A549 (cell line): ENCODE data around the gene PRH2.

ENCODE experiments used
- CHD2 ChIP-seq: fragments of 150-350 bp; IDR thresholded peaks from 2 replicates; pipeline ENCODE4 v1.6.1; 2014; ENCODE audit warnings: low read length; ENCODE audit not compliant: partially characterized antibody
- CHD4 ChIP-seq: fragments of 200-600 bp; sonication (generic); IDR thresholded peaks from 2 replicates; pipeline ENCODE4 v1.6.1; 2016; ENCODE audit warnings: antibody characterized with exemption, mild to moderate bottlenecking, borderline replicate concordance
- HOXB5 ChIP-seq: fragments of 250-450 bp; sonication (Bioruptor Pico); IDR thresholded peaks from 2 replicates; pipeline ENCODE4 v1.5.0; 2020; ENCODE audit warnings: mild to moderate bottlenecking, moderate library complexity
- PHF8 ChIP-seq: fragments of 200-600 bp; sonication (generic); IDR thresholded peaks from 2 replicates; pipeline ENCODE4 v1.6.1; 2016; ENCODE audit warnings: low read depth, mild to moderate bottlenecking, antibody characterized with exemption, moderate library complexity, borderline replicate concordance
- POLR2A ChIP-seq: IDR thresholded peaks from 2 replicates; pipeline ENCODE4 v1.6.1; 2012; ENCODE audit warnings: mild to moderate bottlenecking, low read length
- RARB ChIP-seq: fragments of 250-450 bp; sonication (Bioruptor Pico); IDR thresholded peaks from 2 replicates; pipeline ENCODE4 v1.8.0; 2021; ENCODE audit warnings: mild to moderate bottlenecking, moderate library complexity
- RFX5 ChIP-seq: fragments of 450-650 bp; IDR thresholded peaks from 2 replicates; pipeline ENCODE4 v1.7.1; 2014; ENCODE audit warnings: antibody characterized with exemption, mild to moderate bottlenecking, moderate library complexity
- SMC3 ChIP-seq: fragments of >200 bp; sonication (Bioruptor Twin); formaldehyde crosslinking; IDR thresholded peaks from 3 replicates; pipeline ENCODE4 v1.6.1; 2018; ENCODE audit warnings: inconsistent platforms
- ZFP36 ChIP-seq: fragments of 450-650 bp; IDR thresholded peaks from 2 replicates; pipeline ENCODE4 v1.6.1; 2014; ENCODE audit warnings: borderline replicate concordance; ENCODE audit not compliant: partially characterized antibody
- TF ChIP-seq, protein P1 (sequence below): fragments of >200 bp; sonication (Bioruptor Twin); formaldehyde crosslinking; IDR thresholded peaks from 3 replicates; pipeline ENCODE4 v1.5.1; 2016
- TF ChIP-seq, protein P2 (sequence below): fragments of >200 bp; sonication (Bioruptor Twin); formaldehyde crosslinking; IDR thresholded peaks from 3 replicates; pipeline ENCODE4 v1.6.1; 2016
- TF ChIP-seq, protein P3 (sequence below): fragments of 450-650 bp; IDR thresholded peaks from 2 replicates; pipeline ENCODE4 v1.6.1; 2014; ENCODE audit warnings: antibody characterized with exemption

DNA sequence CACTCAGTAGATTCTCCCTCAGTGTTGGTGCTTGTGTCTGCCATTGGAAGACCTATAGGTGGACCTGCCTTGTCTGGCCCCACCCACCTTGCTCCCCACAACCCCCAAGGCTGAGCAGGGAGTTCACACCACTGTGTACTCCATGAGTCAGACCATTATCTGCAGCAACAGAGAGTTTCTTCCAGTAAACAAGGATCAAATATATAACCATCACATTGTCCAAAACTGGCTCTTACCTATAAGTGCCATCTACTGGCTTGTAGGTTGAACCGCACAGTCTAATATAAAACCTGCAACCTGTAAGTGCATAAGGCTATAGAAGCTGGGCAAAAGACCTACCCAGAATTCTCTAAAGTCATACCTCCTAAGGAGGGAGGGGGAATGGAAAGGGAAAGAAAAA, 27.6 kb upstream of the PRH2 start:
- TF ChIP-seq, protein P1, sequence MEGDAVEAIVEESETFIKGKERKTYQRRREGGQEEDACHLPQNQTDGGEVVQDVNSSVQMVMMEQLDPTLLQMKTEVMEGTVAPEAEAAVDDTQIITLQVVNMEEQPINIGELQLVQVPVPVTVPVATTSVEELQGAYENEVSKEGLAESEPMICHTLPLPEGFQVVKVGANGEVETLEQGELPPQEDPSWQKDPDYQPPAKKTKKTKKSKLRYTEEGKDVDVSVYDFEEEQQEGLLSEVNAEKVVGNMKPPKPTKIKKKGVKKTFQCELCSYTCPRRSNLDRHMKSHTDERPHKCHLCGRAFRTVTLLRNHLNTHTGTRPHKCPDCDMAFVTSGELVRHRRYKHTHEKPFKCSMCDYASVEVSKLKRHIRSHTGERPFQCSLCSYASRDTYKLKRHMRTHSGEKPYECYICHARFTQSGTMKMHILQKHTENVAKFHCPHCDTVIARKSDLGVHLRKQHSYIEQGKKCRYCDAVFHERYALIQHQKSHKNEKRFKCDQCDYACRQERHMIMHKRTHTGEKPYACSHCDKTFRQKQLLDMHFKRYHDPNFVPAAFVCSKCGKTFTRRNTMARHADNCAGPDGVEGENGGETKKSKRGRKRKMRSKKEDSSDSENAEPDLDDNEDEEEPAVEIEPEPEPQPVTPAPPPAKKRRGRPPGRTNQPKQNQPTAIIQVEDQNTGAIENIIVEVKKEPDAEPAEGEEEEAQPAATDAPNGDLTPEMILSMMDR = no peak
- no peak for TF ChIP-seq PHF8
- no peak for TF ChIP-seq SMC3
- no peak for TF ChIP-seq CHD4
- TF ChIP-seq, protein P2, sequence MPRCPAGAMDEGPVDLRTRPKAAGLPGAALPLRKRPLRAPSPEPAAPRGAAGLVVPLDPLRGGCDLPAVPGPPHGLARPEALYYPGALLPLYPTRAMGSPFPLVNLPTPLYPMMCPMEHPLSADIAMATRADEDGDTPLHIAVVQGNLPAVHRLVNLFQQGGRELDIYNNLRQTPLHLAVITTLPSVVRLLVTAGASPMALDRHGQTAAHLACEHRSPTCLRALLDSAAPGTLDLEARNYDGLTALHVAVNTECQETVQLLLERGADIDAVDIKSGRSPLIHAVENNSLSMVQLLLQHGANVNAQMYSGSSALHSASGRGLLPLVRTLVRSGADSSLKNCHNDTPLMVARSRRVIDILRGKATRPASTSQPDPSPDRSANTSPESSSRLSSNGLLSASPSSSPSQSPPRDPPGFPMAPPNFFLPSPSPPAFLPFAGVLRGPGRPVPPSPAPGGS = no peak
- no peak for TF ChIP-seq ZFP36
- TF ChIP-seq POLR2A = no peak
- TF ChIP-seq RARB (CRISPR knock-in tag) = no peak
- TF ChIP-seq CHD2 = no peak
- TF ChIP-seq RFX5 = no peak
- no peak for TF ChIP-seq HOXB5 (CRISPR knock-in tag)
- TF ChIP-seq, protein P3, sequence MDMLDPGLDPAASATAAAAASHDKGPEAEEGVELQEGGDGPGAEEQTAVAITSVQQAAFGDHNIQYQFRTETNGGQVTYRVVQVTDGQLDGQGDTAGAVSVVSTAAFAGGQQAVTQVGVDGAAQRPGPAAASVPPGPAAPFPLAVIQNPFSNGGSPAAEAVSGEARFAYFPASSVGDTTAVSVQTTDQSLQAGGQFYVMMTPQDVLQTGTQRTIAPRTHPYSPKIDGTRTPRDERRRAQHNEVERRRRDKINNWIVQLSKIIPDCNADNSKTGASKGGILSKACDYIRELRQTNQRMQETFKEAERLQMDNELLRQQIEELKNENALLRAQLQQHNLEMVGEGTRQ = no peak
